Cardiac septum (tissue), 1 donor: ENCODE results near the gene EFCAB6. TPM values are rescaled to one million over a fixed set of nuclear protein-coding genes. Genes with fewer than 3 reads are reported as not detected.

ENCODE experiments used
- DNase-seq: peaks from one replicate; pipeline ENCODE4 v3.0.0-alpha.2; 2020; ENCODE audit warnings: low spot score
- intact Hi-C: fragments of 100-400 bp; cut with DNase I; formaldehyde crosslinking; loops from one replicate; pipeline ENCODE4 v1.14.0; 2022
- total RNA-seq: library from RNA; stranded (reverse); fragmentation: NEBNext Ultra II Directional; extraction: Animal tissue kit (Norgen Biotek cat#: 25700); gene quantifications from one replicate; pipeline ENCODE4 v1.2.1, GENCODE V29; 2021
- donor health status: DM: no; HTN: no; CAD: no.

The EFCAB6 gene
- total RNA-seq, 1 donor from 2014 or later = 1.3 TPM

- intact Hi-C loops = no loop called here
These were observed 306.2 kb downstream of the EFCAB6 start for GRCh38 chr22:43505896-43506295.

GRCh38 chr22:43505423-43505822 is 306.7 kb downstream of the EFCAB6 start:
- intact Hi-C loops = no loop called here
- DNase-seq = no peak

More at GRCh38 chr22:43505896-43506295, 306.2 kb downstream of the EFCAB6 start:
- no peak for DNase-seq

- intact Hi-C loops = no loop called here
- DNase-seq = no peak
These were observed 307.3 kb downstream of the EFCAB6 start for GRCh38 chr22:43504666-43505261.

GRCh38 chr22:43504068-43504467 is 308.0 kb downstream of the EFCAB6 start:
- DNase-seq = no peak
- intact Hi-C loops = no loop called here

- DNase-seq = no peak
- intact Hi-C loops = no loop called here
These were observed 309.7 kb downstream of the EFCAB6 start for GRCh38 chr22:43502306-43502874.

GRCh38 chr22:43501878-43502277 is 310.2 kb downstream of the EFCAB6 start:
- no peak for DNase-seq
- intact Hi-C loops = no loop called here

- intact Hi-C loops = no loop called here
- no peak for DNase-seq
These were observed 311.0 kb downstream of the EFCAB6 start for GRCh38 chr22:43500792-43501785.

- intact Hi-C loops = no loop called here
- DNase-seq = no peak
These were observed 313.2 kb downstream of the EFCAB6 start for GRCh38 chr22:43498856-43499253.

- intact Hi-C loops = no loop called here
- DNase-seq = no peak
These were observed 313.9 kb downstream of the EFCAB6 start for GRCh38 chr22:43497956-43498855.

- no peak for DNase-seq
- intact Hi-C loops = no loop called here
These were observed 318.8 kb downstream of the EFCAB6 start for GRCh38 chr22:43493297-43493696.

GRCh38 chr22:43491737-43492136 is 320.4 kb downstream of the EFCAB6 start:
- intact Hi-C loops = no loop called here
- DNase-seq = no peak

GRCh38 chr22:43491177-43491576 is 320.9 kb downstream of the EFCAB6 start:
- intact Hi-C loops = no loop called here
- no peak for DNase-seq

GRCh38 chr22:43490311-43490710 is 321.8 kb downstream of the EFCAB6 start:
- intact Hi-C loops = no loop called here
- DNase-seq = no peak

GRCh38 chr22:43488937-43489336 is 323.2 kb downstream of the EFCAB6 start:
- intact Hi-C loops = no loop called here
- DNase-seq = no peak

- intact Hi-C loops = no loop called here
- DNase-seq = no peak
These were observed 323.9 kb downstream of the EFCAB6 start for GRCh38 chr22:43488031-43488866.

GRCh38 chr22:43487311-43488030 is 324.6 kb downstream of the EFCAB6 start:
- no peak for DNase-seq
- intact Hi-C loops = no loop called here

- DNase-seq = no peak
- intact Hi-C loops = no loop called here
These were observed 326.5 kb downstream of the EFCAB6 start for GRCh38 chr22:43485502-43486089.

- intact Hi-C loops = no loop called here
- no peak for DNase-seq
These were observed 327.9 kb downstream of the EFCAB6 start for GRCh38 chr22:43484227-43484626.
